ENCODE data around the gene CCN2. TPM values are rescaled to one million over a fixed set of nuclear protein-coding genes. Genes with fewer than 3 reads are reported as not detected.

CCN2 gene
- total RNA-seq, 3 donors from 2014 or later, result 17.1 to 39.7 (median 39.4) TPM

DNA sequence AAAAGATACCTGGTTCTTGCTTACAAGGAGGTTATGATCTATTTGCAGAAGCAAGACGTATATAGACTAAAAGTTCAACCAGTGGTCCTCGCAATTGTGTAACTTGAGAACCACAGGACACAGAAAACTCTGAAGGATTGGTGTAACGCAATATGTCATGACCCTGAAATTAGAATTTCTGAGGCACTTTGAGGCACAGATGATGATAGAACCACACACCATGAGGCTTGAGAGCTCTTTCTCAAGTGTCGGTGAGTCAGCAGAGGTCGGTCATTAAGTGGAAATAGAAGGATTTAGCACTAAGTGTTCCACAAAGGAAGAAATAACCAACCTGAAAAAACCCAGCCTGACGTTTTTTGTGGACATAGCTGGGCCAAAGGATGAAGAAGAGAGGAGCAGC is 15.3 kb upstream of the CCN2 start:
- Histone ChIP-seq H3K4me3 (no peak overlapping the region), H3K4me1 (ENCODE audit: low read depth) (peaks cover 3% of the 10 kb centered on the region), H3K9me3 (no peaks in the 10 kb centered on the region), H3K36me3 (ENCODE audit: low read depth) (no peaks in the 10 kb centered on the region)
- ATAC-seq (peak; percentile 24), DNase-seq (no peak)
- intact Hi-C loops (cut with DNase I, micrococcal nuclease), result no loop called here
- TF ChIP-seq, protein P1, sequence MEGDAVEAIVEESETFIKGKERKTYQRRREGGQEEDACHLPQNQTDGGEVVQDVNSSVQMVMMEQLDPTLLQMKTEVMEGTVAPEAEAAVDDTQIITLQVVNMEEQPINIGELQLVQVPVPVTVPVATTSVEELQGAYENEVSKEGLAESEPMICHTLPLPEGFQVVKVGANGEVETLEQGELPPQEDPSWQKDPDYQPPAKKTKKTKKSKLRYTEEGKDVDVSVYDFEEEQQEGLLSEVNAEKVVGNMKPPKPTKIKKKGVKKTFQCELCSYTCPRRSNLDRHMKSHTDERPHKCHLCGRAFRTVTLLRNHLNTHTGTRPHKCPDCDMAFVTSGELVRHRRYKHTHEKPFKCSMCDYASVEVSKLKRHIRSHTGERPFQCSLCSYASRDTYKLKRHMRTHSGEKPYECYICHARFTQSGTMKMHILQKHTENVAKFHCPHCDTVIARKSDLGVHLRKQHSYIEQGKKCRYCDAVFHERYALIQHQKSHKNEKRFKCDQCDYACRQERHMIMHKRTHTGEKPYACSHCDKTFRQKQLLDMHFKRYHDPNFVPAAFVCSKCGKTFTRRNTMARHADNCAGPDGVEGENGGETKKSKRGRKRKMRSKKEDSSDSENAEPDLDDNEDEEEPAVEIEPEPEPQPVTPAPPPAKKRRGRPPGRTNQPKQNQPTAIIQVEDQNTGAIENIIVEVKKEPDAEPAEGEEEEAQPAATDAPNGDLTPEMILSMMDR (IDR thresholded peaks at IDR 0.05), result no peak

DNA sequence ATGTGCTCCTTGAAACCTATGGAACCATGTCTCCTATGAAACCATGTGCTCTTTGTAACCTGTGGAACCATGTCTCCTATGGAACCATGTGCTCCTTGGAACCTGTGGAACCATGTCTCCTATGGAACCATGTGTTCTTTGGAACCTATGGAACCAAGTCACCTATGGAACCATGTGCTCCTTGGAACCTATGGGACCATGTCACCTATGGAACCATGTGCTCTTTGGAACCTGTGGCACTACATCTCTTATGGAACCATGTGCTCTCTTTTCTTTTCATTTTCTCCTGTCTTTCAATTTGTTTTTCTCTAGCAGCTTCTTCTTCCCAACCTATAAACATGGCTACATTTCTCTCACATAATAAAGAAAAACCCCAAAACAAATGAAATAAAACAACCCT is 11.9 kb upstream of the CCN2 start:
- Histone ChIP-seq H3K36me3 (ENCODE audit: low read depth) (no peaks in the 10 kb centered on the region), H3K4me1 (ENCODE audit: low read depth) (peaks cover 11% of the 10 kb centered on the region), H3K9me3 (no peaks in the 10 kb centered on the region), H3K4me3 (no peak overlapping the region)
- no peak for ATAC-seq
- DNase-seq, result no peak
- intact Hi-C loops (cut with DNase I, micrococcal nuclease), result no loop called here
- TF ChIP-seq, protein P1 (IDR thresholded peaks at IDR 0.05), result no peak

DNA sequence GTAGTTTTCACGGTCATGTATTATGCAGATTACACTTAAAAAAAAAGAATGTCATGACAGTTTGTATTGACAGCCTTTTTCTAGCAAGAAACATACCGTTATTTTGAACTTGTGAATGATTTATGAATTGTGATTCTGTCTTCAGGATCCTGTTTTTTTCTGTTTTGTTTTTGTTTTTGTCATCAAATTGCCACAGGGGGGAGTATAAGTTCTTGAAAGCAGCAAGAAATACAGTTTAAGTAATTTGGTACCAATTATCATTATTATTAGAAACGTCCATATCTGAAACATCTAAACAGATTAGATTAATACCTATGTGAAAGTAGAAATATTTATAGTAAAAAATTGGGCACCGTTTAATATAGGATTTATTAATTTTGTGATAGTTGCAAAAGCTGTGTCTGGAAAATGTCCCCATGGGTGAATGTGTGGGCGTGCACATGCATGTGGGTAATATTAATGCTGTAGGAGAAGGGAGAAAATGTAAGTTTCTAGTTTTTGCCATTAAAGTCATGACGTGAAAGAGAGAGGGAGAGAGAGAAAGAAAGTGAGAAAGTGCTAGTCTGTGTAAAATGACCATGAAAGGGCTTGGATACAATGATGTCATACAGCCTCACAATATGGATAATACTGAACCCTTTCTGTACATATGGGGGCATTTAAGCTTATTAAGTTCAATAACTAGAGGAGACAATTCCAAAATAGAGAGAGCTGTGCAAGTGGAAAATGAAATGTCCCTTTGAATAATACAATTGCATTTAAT is 9.4 kb upstream of the CCN2 start:
- ATAC-seq, result no peak
- intact Hi-C loops (cut with DNase I, micrococcal nuclease), result no loop called here
- H3K4me1 ChIP-seq (ENCODE audit: low read depth), result peaks cover 23% of the 10 kb centered on the region
- TF ChIP-seq, protein P1 (IDR thresholded peaks at IDR 0.05), result no peak
- no peaks in the 10 kb centered on the region for H3K36me3 ChIP-seq (ENCODE audit: low read depth)
- H3K4me3 ChIP-seq, result no peak overlapping the region
- DNase-seq, result no peak
- no peaks in the 10 kb centered on the region for H3K9me3 ChIP-seq

DNA sequence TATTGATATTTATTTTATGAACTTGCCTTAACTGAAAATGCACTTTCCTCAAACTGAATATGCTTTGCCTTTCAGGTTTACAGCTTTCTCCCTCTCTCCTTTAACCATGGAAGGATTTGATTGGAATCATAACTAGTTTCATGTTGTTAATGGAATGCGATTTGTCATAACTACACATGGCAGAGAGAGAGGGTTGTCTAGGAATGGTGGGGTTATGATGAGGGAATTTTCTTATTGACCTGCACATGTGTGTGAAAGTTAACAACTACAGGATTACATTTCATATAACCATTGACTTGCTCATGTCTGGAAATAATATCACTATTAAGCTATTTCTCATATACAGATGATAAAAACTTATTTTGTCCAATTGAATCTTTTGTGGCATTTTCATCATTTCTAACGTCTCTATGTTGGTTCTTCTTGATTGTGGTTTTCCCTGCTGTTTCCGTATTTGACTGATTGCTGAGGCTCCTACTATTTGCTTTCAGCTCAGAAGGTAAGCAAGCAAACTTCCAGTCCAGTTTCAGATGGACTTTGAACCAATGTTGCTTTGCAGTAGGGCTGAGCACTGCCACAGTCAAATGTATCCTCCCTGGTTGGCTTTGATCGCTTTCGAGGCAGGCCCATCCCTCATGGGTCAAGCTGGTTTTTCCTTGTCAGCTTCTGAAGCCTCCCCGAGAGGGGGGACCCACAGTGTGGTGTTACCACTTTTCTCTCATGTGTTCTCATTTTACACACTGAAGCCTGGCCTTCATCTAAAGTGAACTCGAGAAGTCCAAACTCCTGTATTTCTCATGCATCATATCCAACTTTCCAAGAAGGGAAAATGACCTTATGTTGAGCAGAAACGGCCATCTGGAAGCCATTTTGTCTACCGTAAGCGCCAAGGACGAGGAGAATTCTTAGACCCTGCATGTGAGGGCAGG is 7.6 kb upstream of the CCN2 start:
- intact Hi-C loops (cut with DNase I, micrococcal nuclease), result no loop called here
- Histone ChIP-seq H3K4me3 (no peak overlapping the region), H3K4me1 (ENCODE audit: low read depth) (peaks cover 37% of the 10 kb centered on the region), H3K9me3 (no peaks in the 10 kb centered on the region), H3K36me3 (ENCODE audit: low read depth) (no peaks in the 10 kb centered on the region)
- ATAC-seq (peak; percentile 92), DNase-seq (peak; percentile 56 to 68 (median 64))
- TF ChIP-seq, protein P1 (IDR thresholded peaks at IDR 0.05), result no peak

DNA sequence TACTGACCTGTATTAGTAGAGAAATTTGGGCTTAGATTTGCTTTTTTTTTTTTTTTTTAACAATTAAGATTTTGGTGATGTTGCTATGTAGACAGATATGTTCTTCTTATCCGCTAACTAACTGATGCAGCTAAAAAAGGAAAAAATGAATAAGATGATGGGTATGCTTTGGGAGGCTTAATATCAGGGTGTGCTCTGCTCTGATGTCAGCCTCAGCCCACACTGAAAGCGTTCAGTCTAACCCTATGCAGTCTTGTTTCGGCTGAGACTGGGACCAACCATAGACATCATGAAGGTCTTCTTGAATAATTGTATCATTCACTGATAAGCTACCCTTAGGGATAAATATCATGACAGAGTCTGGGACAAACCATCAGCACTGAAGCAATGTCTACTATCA is 6.9 kb upstream of the CCN2 start:
- H3K9me3 ChIP-seq, result no peaks in the 10 kb centered on the region
- DNase-seq (no peak), ATAC-seq (no peak)
- intact Hi-C loops (cut with DNase I, micrococcal nuclease), result no loop called here
- H3K4me1 ChIP-seq (ENCODE audit: low read depth), result peaks cover 37% of the 10 kb centered on the region
- H3K4me3 ChIP-seq, result no peak overlapping the region
- TF ChIP-seq, protein P1 (IDR thresholded peaks at IDR 0.05), result no peak
- H3K36me3 ChIP-seq (ENCODE audit: low read depth), result no peaks in the 10 kb centered on the region
